GM03348 (cell line): Measurements from ENCODE around the gene ADARB1.

ENCODE experiments used
- DNase-seq: peaks from one replicate; pipeline ENCODE4 v3.0.0; 2012; ENCODE audit warnings: low spot score

ADARB1 gene

GRCh38 chr21:45267390-45267760 lies 193.0 kb downstream of the ADARB1 start:
- DNase-seq, result no peak

- no peak for DNase-seq
These were observed 195.5 kb downstream of the ADARB1 start for GRCh38 chr21:45269861-45270260.

DNA sequence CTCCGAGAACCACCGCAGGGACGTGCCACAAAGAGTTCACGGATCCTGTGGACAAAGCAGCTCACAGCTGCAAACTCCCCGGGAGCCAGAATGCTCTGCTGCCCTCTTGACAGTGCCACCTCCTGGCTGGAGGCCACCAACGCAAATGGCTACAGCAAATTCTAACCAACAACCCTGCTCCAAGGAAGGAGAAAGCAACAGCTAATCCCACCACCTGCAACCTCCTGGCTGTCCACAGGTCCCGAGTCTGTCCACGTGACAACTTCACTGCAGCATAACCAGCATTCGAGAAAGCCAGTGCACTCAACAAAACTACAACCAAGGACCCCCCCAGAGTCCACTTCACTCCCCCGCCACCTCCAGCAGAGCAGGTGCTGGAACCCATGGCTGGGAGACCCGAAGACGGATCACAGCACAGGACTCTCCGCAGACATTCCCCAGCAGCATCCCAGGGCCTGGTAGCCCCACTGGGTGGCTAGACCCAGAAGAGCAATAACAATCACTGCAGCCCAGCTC lies 196.0 kb downstream of the ADARB1 start:
- DNase-seq, result no peak
